Fibroblast of pulmonary artery (primary cell): Measurements from ENCODE around the gene ALDH3B2.
A peak's percentile ranks its signal among the peaks of the same experiment; 100 is the strongest.
"Not testable (repeated sequence)": the region's sequence is repeated elsewhere in the genome, so short reads cannot be mapped to it uniquely, and the experiment has no call there.

Source experiments
- DNase-seq: peaks from one replicate; pipeline ENCODE4 v3.0.0-alpha.2; 2010; ENCODE audit warnings: low read depth
- H3K4me3 ChIP-seq: replicated peaks from 2 replicates; pipeline ENCODE4 v1.5.1; 2011; ENCODE audit warnings: low read depth, mild to moderate bottlenecking, control low read depth, low read length, moderate library complexity
- CTCF ChIP-seq: IDR thresholded peaks from 2 replicates; pipeline ENCODE4 v1.5.1; 2011; ENCODE audit warnings: mild to moderate bottlenecking, control low read depth, low read length, inconsistent platforms; ENCODE audit errors: missing control alignments

Gene ALDH3B2

GRCh38 chr11:67694875-67695555 is 20.6 kb upstream of the ALDH3B2 start:
- H3K4me3 ChIP-seq = no peak overlapping the region
- DNase-seq = no peak
- no peak for TF ChIP-seq CTCF

- TF ChIP-seq CTCF = peak; percentile 39
- DNase-seq = no peak
- no peak overlapping the region for H3K4me3 ChIP-seq
Measured at GRCh38 chr11:67691149-67691548, 16.7 kb upstream of the ALDH3B2 start.

- no peak for TF ChIP-seq CTCF
- H3K4me3 ChIP-seq = no peak overlapping the region
- no peak for DNase-seq
Measured at GRCh38 chr11:67689178-67689577, 14.8 kb upstream of the ALDH3B2 start.

GRCh38 chr11:67687986-67688385 is 13.6 kb upstream of the ALDH3B2 start:
- no peak overlapping the region for H3K4me3 ChIP-seq
- DNase-seq = no peak
- no peak for TF ChIP-seq CTCF

- not testable (repeated sequence) for H3K4me3 ChIP-seq, DNase-seq
Measured at GRCh38 chr11:67685641-67686332, 11.4 kb upstream of the ALDH3B2 start.

- H3K4me3 ChIP-seq = not testable (repeated sequence)
Measured at GRCh38 chr11:67682126-67683034, 8.0 kb upstream of the ALDH3B2 start.

GRCh38 chr11:67680696-67681470 is 6.5 kb upstream of the ALDH3B2 start:
- no peak for DNase-seq
- H3K4me3 ChIP-seq = no peak overlapping the region
- TF ChIP-seq CTCF = no peak

More at GRCh38 chr11:67682126-67683034, 8.0 kb upstream of the ALDH3B2 start:
- peak; percentile 5 for DNase-seq
